H9 (cell line): ENCODE measurements around the gene MARK2. TPM values are rescaled to one million over a fixed set of nuclear protein-coding genes. Genes with fewer than 3 reads are reported as not detected.

Source experiments
- DNase-seq: peaks from one replicate; pipeline ENCODE4 v3.0.0-alpha.2; 2017
- H2AFZ ChIP-seq: one replicate; pipeline ENCODE4 v1.6.1; 2013; ENCODE audit warnings: mild to moderate bottlenecking, low read length, control low read depth, moderate library complexity
- H2AK5ac ChIP-seq: 2 replicates; pipeline ENCODE4 v1.6.1; 2013; ENCODE audit warnings: low read length, control low read depth, mixed read lengths; ENCODE audit not compliant: insufficient read length
- H2BK120ac ChIP-seq: one replicate; pipeline ENCODE4 v1.6.1; 2013; ENCODE audit warnings: low read depth, mild to moderate bottlenecking, low read length, control low read depth, inconsistent platforms; ENCODE audit not compliant: poor library complexity, severe bottlenecking
- H2BK12ac ChIP-seq: 2 replicates; pipeline ENCODE4 v1.6.1; 2013; ENCODE audit warnings: low read length, control low read depth, mixed read lengths, low read depth; ENCODE audit not compliant: insufficient read length
- H2BK15ac ChIP-seq: 2 replicates; pipeline ENCODE4 v1.6.1; 2013; ENCODE audit warnings: low read depth, low read length, control low read depth
- H2BK20ac ChIP-seq: one replicate; pipeline ENCODE4 v1.6.1; 2013; ENCODE audit warnings: low read depth, mild to moderate bottlenecking, low read length, control low read depth, inconsistent platforms; ENCODE audit not compliant: poor library complexity, severe bottlenecking
- H2BK5ac ChIP-seq: 2 replicates; pipeline ENCODE4 v1.6.1; 2013; ENCODE audit warnings: low read length, control low read depth, mixed read lengths; ENCODE audit not compliant: insufficient read length
- H3K14ac ChIP-seq: 2 replicates; pipeline ENCODE4 v1.6.1; 2013; ENCODE audit warnings: low read length, control low read depth; ENCODE audit not compliant: insufficient read depth
- H3K18ac ChIP-seq: 2 replicates; pipeline ENCODE4 v1.6.1; 2013; ENCODE audit warnings: low read depth, mild to moderate bottlenecking, mixed read lengths, low read length, control low read depth; ENCODE audit not compliant: insufficient read length
- H3K23ac ChIP-seq: 2 replicates; pipeline ENCODE4 v1.6.1; 2013; ENCODE audit warnings: low read length, control low read depth, mixed read lengths, low read depth; ENCODE audit not compliant: insufficient read length
- H3K23me2 ChIP-seq: 2 replicates; pipeline ENCODE4 v1.6.1; 2013; ENCODE audit warnings: low read depth, mild to moderate bottlenecking, mixed read lengths, low read length, control low read depth; ENCODE audit not compliant: insufficient read length, poor library complexity, severe bottlenecking
- H3K27ac ChIP-seq: 2 replicates; pipeline ENCODE4 v1.5.1; 2013; ENCODE audit warnings: low read length, control low read depth, mixed read lengths, low read depth; ENCODE audit not compliant: insufficient read length
- H3K27me3 ChIP-seq: 2 replicates; pipeline ENCODE4 v1.6.1; 2013; ENCODE audit warnings: low read length, control low read depth, inconsistent platforms; ENCODE audit not compliant: insufficient read depth
- H3K4ac ChIP-seq: 2 replicates; pipeline ENCODE4 v1.6.1; 2013; ENCODE audit warnings: low read depth, mild to moderate bottlenecking, control low read depth, inconsistent platforms, low read length, moderate library complexity
- H3K4me1 ChIP-seq: 2 replicates; pipeline ENCODE4 v1.6.1; 2013; ENCODE audit warnings: low read length, control low read depth, inconsistent platforms; ENCODE audit not compliant: insufficient read depth
- H3K4me2 ChIP-seq: 2 replicates; pipeline ENCODE4 v1.6.1; 2013; ENCODE audit warnings: low read length, control low read depth, mixed read lengths; ENCODE audit not compliant: insufficient read length, insufficient read depth
- H3K56ac ChIP-seq: 2 replicates; pipeline ENCODE4 v1.6.1; 2013; ENCODE audit warnings: low read depth, mild to moderate bottlenecking, mixed read lengths, low read length, control low read depth; ENCODE audit not compliant: insufficient read length
- H3K79me1 ChIP-seq: 2 replicates; pipeline ENCODE4 v1.6.1; 2013; ENCODE audit warnings: low read depth, mild to moderate bottlenecking, moderate library complexity, low read length, control low read depth, inconsistent platforms; ENCODE audit not compliant: insufficient read depth, poor library complexity, severe bottlenecking
- H3K79me2 ChIP-seq: 2 replicates; pipeline ENCODE4 v1.6.1; 2013; ENCODE audit warnings: low read length, control low read depth, inconsistent platforms; ENCODE audit not compliant: insufficient read depth
- H3K9ac ChIP-seq: 2 replicates; pipeline ENCODE4 v1.6.1; 2013; ENCODE audit warnings: low read length, control low read depth, mixed read lengths; ENCODE audit not compliant: insufficient read length; ENCODE audit errors: extremely low read depth
- H3K9me3 ChIP-seq: one replicate; pipeline ENCODE4 v1.6.1; 2013; ENCODE audit warnings: low read depth, low read length, inconsistent platforms; ENCODE audit not compliant: control insufficient read depth
- H3T11ph ChIP-seq: one replicate; pipeline ENCODE4 v1.6.1; 2013; ENCODE audit warnings: mild to moderate bottlenecking, low read length, control low read depth, inconsistent platforms
- H4K20me1 ChIP-seq: one replicate; pipeline ENCODE4 v1.6.1; 2013; ENCODE audit not compliant: control insufficient read depth, insufficient read length, insufficient read depth
- H4K5ac ChIP-seq: 2 replicates; pipeline ENCODE4 v1.6.1; 2013; ENCODE audit warnings: low read depth, mild to moderate bottlenecking, mixed read lengths, low read length, control low read depth; ENCODE audit not compliant: insufficient read length
- H4K8ac ChIP-seq: replicated peaks from 2 replicates; pipeline ENCODE4 v1.6.1; 2013; ENCODE audit warnings: low read length, control low read depth, mixed read lengths, low read depth; ENCODE audit not compliant: insufficient read length
- H4K91ac ChIP-seq: 2 replicates; pipeline ENCODE4 v1.6.1; 2013; ENCODE audit warnings: low read depth, mild to moderate bottlenecking, moderate library complexity, mixed read lengths, low read length, control low read depth; ENCODE audit not compliant: insufficient read length
- H3K27ac Mint-ChIP-seq, 3 experiments: 2 replicates in 2 of 3; 3 replicates in 1 of 3; pipeline ENCODE4 v1.8.0; 2020 to 2021; ENCODE audit warnings: mixed read lengths in 3 of 3, mild to moderate bottlenecking in 1 of 3, moderate library complexity in 1 of 3
- H3K27me3 Mint-ChIP-seq: 2 replicates; pipeline ENCODE4 v1.8.0; 2021; ENCODE audit warnings: low read depth, mild to moderate bottlenecking, moderate library complexity, mixed read lengths
- H3K36me3 Mint-ChIP-seq, 3 experiments: 2 replicates in 2 of 3; 3 replicates in 1 of 3; pipeline ENCODE4 v1.8.0; 2020 to 2021; ENCODE audit warnings: low read depth in 3 of 3, mixed read lengths in 3 of 3; ENCODE audit not compliant: insufficient read depth in 1 of 3
- H3K4me1 Mint-ChIP-seq, 2 experiments: 2 replicates each; pipeline ENCODE4 v1.8.0; 2020; ENCODE audit warnings: mixed read lengths in 2 of 2
- H3K4me3 Mint-ChIP-seq, 2 experiments: 2 replicates in 1 of 2; 3 replicates in 1 of 2; pipeline ENCODE4 v1.8.0; 2020 to 2021; ENCODE audit warnings: mild to moderate bottlenecking in 2 of 2, mixed read lengths in 2 of 2, moderate library complexity in 1 of 2
- H3K9me3 Mint-ChIP-seq, 2 experiments: 2 replicates in 1 of 2; 3 replicates in 1 of 2; pipeline ENCODE4 v1.8.0; 2020; ENCODE audit warnings: mild to moderate bottlenecking in 2 of 2, mixed read lengths in 2 of 2, moderate library complexity in 1 of 2
- CTCF ChIP-seq: fragments of 200-600 bp; sonication (generic); conservative IDR thresholded peaks from 3 replicates; pipeline ENCODE4 v1.8.0; 2021; ENCODE audit warnings: antibody characterized with exemption, mild to moderate bottlenecking
- WGBS: extraction: QIAGEN DNeasy Blood & Tissue Kit; methylation state at CpG from one replicate; pipeline ENCODE4 v1.1.7; 2013; ENCODE audit warnings: missing lambda C conversion rate, low lambda C conversion rate, mixed read lengths; ENCODE audit not compliant: insufficient read length; ENCODE audit errors: extremely low coverage; 5-methylcytosine and 5-hydroxymethylcytosine counted together
- total RNA-seq: library from RNA; stranded (reverse); gene quantifications from 2 replicates; pipeline ENCODE4 v1.2.1, GENCODE V29; 2021

MARK2 gene
- total RNA-seq, 1 experiment from 2014 or later, result 45.7 TPM

- H2BK120ac ChIP-seq, result no peak overlapping the region
- H3K14ac ChIP-seq, result no peak overlapping the region
- H2BK20ac ChIP-seq, result no peak overlapping the region
- WGBS, result no CpG with 5 or more reads among the region's 6 CpGs
- no peak overlapping the region for H2BK15ac ChIP-seq
- no peaks in the 10 kb centered on the region for H3K4me1 ChIP-seq
- H3K9me3 ChIP-seq, result no peaks in the 10 kb centered on the region
- H4K8ac ChIP-seq, result no peak overlapping the region
- H3K27ac ChIP-seq, result no peak overlapping the region
- no peak overlapping the region for H2AK5ac ChIP-seq
- no peak overlapping the region for H3K23ac ChIP-seq
- no peak for DNase-seq
- H3K4ac ChIP-seq, result no peak overlapping the region
- no peak overlapping the region for H2BK12ac ChIP-seq
- H2BK5ac ChIP-seq, result no peak overlapping the region
- H4K20me1 ChIP-seq, result no peaks in the 10 kb centered on the region
- no peak overlapping the region for H3K18ac ChIP-seq
- no peaks in the 10 kb centered on the region for H3K27me3 ChIP-seq
- Mint-ChIP-seq H3K4me3 (peak overlapping the region; percentile 47 to 85; a peak in 3 of 5 replicates), H3K27ac (peak overlapping the region in 1 of 3 experiments; percentile 18; a peak in 1 of 7 replicates), H3K36me3 (peaks cover 0 to 9% (median 5%) of the 10 kb centered on the region in 3 experiments; a peak in 5 of 7 replicates), H3K27me3 (no peaks in the 10 kb centered on the region; the same call in 1 of the 2 replicates), H3K4me1 (peaks cover 15 to 22% of the 10 kb centered on the region in 2 experiments), H3K9me3 (no peaks in the 10 kb centered on the region; a peak in 1 of 5 replicates)
- H3K56ac ChIP-seq, result no peak overlapping the region
- H3K4me2 ChIP-seq, result no peak overlapping the region
- H3K9ac ChIP-seq, result no peak overlapping the region
- H4K91ac ChIP-seq, result no peak overlapping the region
- H4K5ac ChIP-seq, result no peak overlapping the region
- TF ChIP-seq CTCF, result no peak
- peaks cover 7% of the 10 kb centered on the region; the same call in 1 of the 2 replicates for H3K79me2 ChIP-seq
- peaks cover 9% of the 10 kb centered on the region for H3K79me1 ChIP-seq
- H3T11ph ChIP-seq, result no peak overlapping the region
- no peak overlapping the region for H2AFZ ChIP-seq
- peaks cover 11% of the 10 kb centered on the region for H3K23me2 ChIP-seq
Observed at GRCh38 chr11:63940786-63941185, 101.9 kb downstream of the MARK2 start.
